ENCODE measurements around the gene ATP10A. TPM values are rescaled to one million over a fixed set of nuclear protein-coding genes. Genes with fewer than 3 reads are reported as not detected.

The ATP10A gene
- total and polyA plus RNA-seq, 9 donors = 0.28 to 3.2 (median 1.1) TPM

DNA sequence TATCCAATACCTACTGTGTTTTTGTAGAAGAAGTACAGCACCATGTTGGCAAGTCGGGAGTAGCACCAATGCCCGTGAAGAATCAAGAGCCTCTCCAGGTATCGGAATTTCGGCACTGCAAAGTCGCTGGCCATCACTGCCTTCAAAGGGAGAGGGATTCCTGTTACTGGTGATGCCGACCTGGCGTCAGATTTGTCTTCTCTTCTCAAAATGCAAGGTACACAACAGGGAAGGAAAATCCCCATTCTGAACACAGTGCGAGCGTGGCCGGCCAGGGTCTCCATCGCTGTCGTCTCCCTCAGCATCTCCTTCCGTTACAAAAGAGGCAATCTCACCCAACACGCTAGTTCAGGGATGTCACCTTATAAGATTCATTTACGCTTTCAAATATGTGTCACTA, 175.4 kb downstream of the ATP10A start:
- Histone ChIP-seq H3K9me3 (no peaks in the 10 kb centered on the region), H3K4me3 (no peak overlapping the region), H3K36me3 (no peaks in the 10 kb centered on the region), H3K27ac (no peak overlapping the region), H3K27me3 (no peaks in the 10 kb centered on the region), H3K4me1 (ENCODE audit: insufficient read depth) (peaks cover 5% of the 10 kb centered on the region)
- intact Hi-C loops (cut with DNase I) = no loop called here
- TF ChIP-seq, protein P1, sequence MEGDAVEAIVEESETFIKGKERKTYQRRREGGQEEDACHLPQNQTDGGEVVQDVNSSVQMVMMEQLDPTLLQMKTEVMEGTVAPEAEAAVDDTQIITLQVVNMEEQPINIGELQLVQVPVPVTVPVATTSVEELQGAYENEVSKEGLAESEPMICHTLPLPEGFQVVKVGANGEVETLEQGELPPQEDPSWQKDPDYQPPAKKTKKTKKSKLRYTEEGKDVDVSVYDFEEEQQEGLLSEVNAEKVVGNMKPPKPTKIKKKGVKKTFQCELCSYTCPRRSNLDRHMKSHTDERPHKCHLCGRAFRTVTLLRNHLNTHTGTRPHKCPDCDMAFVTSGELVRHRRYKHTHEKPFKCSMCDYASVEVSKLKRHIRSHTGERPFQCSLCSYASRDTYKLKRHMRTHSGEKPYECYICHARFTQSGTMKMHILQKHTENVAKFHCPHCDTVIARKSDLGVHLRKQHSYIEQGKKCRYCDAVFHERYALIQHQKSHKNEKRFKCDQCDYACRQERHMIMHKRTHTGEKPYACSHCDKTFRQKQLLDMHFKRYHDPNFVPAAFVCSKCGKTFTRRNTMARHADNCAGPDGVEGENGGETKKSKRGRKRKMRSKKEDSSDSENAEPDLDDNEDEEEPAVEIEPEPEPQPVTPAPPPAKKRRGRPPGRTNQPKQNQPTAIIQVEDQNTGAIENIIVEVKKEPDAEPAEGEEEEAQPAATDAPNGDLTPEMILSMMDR (IDR thresholded peaks at IDR 0.05) = no peak
- TF ChIP-seq EP300 (IDR thresholded peaks at IDR 0.05) (no peak), POLR2A (IDR thresholded peaks at IDR 0.05) (no peak)
- 97% methylated on average over 15 of the region's 15 CpGs for WGBS, 3 donors
- DNase-seq = no peak

DNA sequence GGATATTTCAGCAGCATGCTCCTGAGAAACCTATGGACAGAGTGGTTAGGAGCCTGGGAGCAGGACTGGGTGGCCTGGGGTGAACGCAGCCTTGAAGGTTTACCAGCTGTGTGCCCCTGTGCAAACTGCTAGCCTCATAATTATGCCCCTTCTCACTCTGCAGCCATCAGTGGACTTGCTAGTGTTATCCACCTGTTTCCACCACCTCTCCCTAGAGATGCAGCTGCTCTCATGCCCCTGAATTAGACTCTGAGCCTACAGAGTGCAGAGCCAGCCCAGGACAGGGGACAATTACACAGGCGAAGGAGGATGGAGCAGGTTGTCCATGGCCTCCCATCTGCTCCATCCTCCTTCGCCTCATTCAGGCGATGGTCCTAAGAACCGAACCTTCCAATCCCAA, 175.9 kb downstream of the ATP10A start:
- H3K27ac ChIP-seq = no peak overlapping the region
- peaks cover 7% of the 10 kb centered on the region for H3K4me1 ChIP-seq (ENCODE audit: insufficient read depth)
- 95 to 98% (median 97%) methylated on average over 5 of the region's 5 CpGs for WGBS, 3 donors
- intact Hi-C loops (cut with DNase I) = no loop called here
- no peaks in the 10 kb centered on the region for H3K36me3 ChIP-seq
- no peak overlapping the region for H3K4me3 ChIP-seq
- TF ChIP-seq, protein P1 (IDR thresholded peaks at IDR 0.05) = no peak
- TF ChIP-seq EP300 (IDR thresholded peaks at IDR 0.05) = no peak
- no peak for TF ChIP-seq POLR2A (IDR thresholded peaks at IDR 0.05)
- no peaks in the 10 kb centered on the region for H3K27me3 ChIP-seq
- DNase-seq = no peak
- no peaks in the 10 kb centered on the region for H3K9me3 ChIP-seq

DNA sequence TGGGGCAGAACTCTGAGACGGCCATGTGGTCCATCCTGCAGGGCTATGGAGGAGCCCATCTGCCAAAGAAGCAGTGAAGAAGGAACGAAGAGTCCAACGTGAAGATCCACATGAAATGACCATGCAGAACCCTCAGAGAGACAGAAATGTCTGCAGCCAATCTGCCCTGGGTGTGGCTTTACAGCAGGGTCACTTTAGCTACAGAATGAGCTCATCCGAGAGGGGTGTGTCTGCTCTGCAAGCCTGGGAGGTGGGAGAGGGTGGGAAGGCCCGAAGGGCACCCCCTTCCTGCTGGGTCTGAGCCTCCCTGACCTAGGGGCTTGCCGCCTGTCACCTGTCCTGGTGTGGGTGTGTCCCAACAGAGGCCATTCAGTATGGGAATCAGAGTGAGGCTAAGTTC, 176.3 kb downstream of the ATP10A start:
- no peak for DNase-seq
- WGBS, 3 donors = 83 to 84% methylated on average over 6 of the region's 6 CpGs; no CpG with 5 or more reads in 1 of the 3 donors
- Histone ChIP-seq H3K4me1 (ENCODE audit: insufficient read depth) (peaks cover 8% of the 10 kb centered on the region), H3K9me3 (no peaks in the 10 kb centered on the region), H3K4me3 (no peak overlapping the region), H3K27ac (no peak overlapping the region), H3K27me3 (no peaks in the 10 kb centered on the region), H3K36me3 (no peaks in the 10 kb centered on the region)
- no peak for TF ChIP-seq POLR2A (IDR thresholded peaks at IDR 0.05)
- TF ChIP-seq, protein P1 (IDR thresholded peaks at IDR 0.05) = no peak
- TF ChIP-seq EP300 (IDR thresholded peaks at IDR 0.05) = no peak
- intact Hi-C loops (cut with DNase I) = no loop called here

DNA sequence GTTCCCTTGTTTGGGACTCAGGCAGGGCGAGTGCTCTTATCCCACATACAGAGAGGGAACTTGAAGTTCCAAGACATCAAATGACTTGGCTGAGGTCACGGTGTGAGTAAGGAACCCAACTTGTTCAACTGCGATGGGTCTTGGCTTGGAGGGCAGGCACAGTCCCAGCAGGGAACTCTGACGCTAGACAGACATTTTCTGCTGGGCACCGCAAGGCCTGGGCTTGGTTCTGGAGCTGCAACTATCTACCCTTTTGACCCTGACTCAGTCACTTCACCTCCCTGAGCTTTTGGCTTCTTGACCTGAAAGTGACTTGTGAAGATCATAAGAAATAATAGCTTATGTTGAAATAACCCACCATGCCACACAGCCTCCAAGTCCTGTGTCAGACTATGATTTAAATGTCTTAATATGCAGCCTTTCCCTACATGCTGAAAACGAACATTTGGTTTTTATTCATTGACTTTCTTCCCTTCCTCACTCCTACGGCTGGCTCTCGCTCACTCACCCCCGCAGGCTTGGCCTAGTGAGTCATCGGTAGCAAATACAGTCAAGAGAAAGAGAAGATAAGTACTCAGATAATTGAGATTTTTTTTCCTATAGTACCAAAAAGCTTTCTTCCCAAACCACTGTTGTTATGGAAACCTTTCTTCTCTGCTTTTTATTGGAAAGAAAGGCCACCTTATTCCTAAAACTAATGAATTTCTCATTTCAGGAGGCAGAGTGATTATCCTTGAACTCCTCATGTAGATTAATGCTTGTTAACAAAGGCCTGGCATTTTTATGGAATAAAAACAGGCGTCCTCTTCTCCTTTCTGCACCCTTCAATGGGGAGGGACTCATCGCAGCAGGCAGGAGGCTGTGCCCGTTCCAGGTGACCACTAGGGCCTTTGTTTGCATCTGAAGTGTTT, 178.4 kb downstream of the ATP10A start:
- Histone ChIP-seq H3K27ac (no peak overlapping the region), H3K9me3 (no peaks in the 10 kb centered on the region), H3K4me1 (ENCODE audit: insufficient read depth) (peaks cover 8% of the 10 kb centered on the region), H3K27me3 (no peaks in the 10 kb centered on the region), H3K4me3 (no peak overlapping the region), H3K36me3 (no peaks in the 10 kb centered on the region)
- peak in 2 of 5 donors; percentile 44 to 45 for DNase-seq
- TF ChIP-seq EP300 (IDR thresholded peaks at IDR 0.05) = no peak
- TF ChIP-seq POLR2A (IDR thresholded peaks at IDR 0.05) = no peak
- TF ChIP-seq, protein P1 (IDR thresholded peaks at IDR 0.05) = no peak
- intact Hi-C loops (cut with DNase I) = no loop called here
- 39 to 49% (median 42%) methylated on average over 13 of the region's 13 CpGs for WGBS, 3 donors

Measured in ovary (tissue), 9 donors.